Liver (tissue), 9 donors: ENCODE measurements around the gene RBM33. TPM values are rescaled to one million over a fixed set of nuclear protein-coding genes. Genes with fewer than 3 reads are reported as not detected.

Experiments used
- DNase-seq: peaks from one replicate; pipeline ENCODE4 v3.0.0-alpha.2; 2017; ENCODE audit warnings: low spot score
- H3K27ac ChIP-seq, 2 donors: one replicate each; pipeline ENCODE4 v1.7.0; 2013; ENCODE audit warnings: inconsistent platforms in 2 of 2, low read length in 2 of 2, control low read depth in 1 of 2, low read depth in 1 of 2, mild to moderate bottlenecking in 1 of 2
- H3K27me3 ChIP-seq, 4 donors: one replicate each; pipeline versions ENCODE4 v1.6.1 to v1.7.0; 2013; ENCODE audit warnings: low read length in 3 of 4, inconsistent platforms in 1 of 4, mild to moderate bottlenecking in 1 of 4, moderate library complexity in 1 of 4; ENCODE audit not compliant: control insufficient read depth in 4 of 4, insufficient read depth in 4 of 4
- H3K36me3 ChIP-seq, 4 donors: one replicate each; pipeline versions ENCODE4 v1.6.1 to v1.7.0; 2013; ENCODE audit warnings: low read length in 3 of 4, mild to moderate bottlenecking in 3 of 4, low read depth in 1 of 4, moderate library complexity in 1 of 4; ENCODE audit not compliant: control insufficient read depth in 4 of 4, insufficient read depth in 3 of 4
- H3K4me1 ChIP-seq, 4 donors: one replicate each; pipeline versions ENCODE4 v1.6.1 to v1.7.0; 2013; ENCODE audit warnings: low read length in 3 of 4, mild to moderate bottlenecking in 3 of 4, moderate library complexity in 1 of 4; ENCODE audit not compliant: control insufficient read depth in 4 of 4, insufficient read depth in 4 of 4
- H3K4me3 ChIP-seq, 3 donors: one replicate each; pipeline versions ENCODE4 v1.6.1 to v1.7.0; 2013; ENCODE audit warnings: low read length in 3 of 3, control low read depth in 1 of 3, low read depth in 1 of 3, mild to moderate bottlenecking in 1 of 3
- H3K9ac ChIP-seq, 2 donors: one replicate each; pipeline ENCODE4 v1.7.0; 2013; ENCODE audit warnings: low read length in 2 of 2, mild to moderate bottlenecking in 2 of 2, moderate library complexity in 2 of 2, control low read depth in 1 of 2, low read depth in 1 of 2
- H3K9me3 ChIP-seq, 4 donors: one replicate each; pipeline versions ENCODE4 v1.6.1 to v1.7.0; 2013; ENCODE audit warnings: low read length in 3 of 4; ENCODE audit not compliant: control insufficient read depth in 4 of 4
- ATF3 ChIP-seq: IDR thresholded peaks from 2 replicates; pipeline ENCODE4 v1.6.1; 2016; ENCODE audit warnings: antibody characterized with exemption
- CTCF ChIP-seq: fragments of 150-350 bp; IDR thresholded peaks from 2 replicates; pipeline ENCODE4 v1.5.1; 2017; ENCODE audit warnings: improper control_type of control experiment, low read depth, low read length; ENCODE audit not compliant: missing input control
- EGR1 ChIP-seq, 2 donors: IDR thresholded peaks; 2 replicates each; pipeline ENCODE4 v1.6.1; 2016 to 2018; ENCODE audit warnings: antibody characterized with exemption in 2 of 2, low read depth in 2 of 2
- FOXA1 ChIP-seq: IDR thresholded peaks from 2 replicates; pipeline ENCODE4 v1.6.1; 2016; ENCODE audit warnings: antibody characterized with exemption
- FOXA2 ChIP-seq: IDR thresholded peaks from 2 replicates; pipeline ENCODE4 v1.6.1; 2016; ENCODE audit warnings: antibody characterized with exemption
- GABPA ChIP-seq, 2 donors: IDR thresholded peaks in 1 of 2; conservative IDR thresholded peaks in 1 of 2; 2 replicates each; pipeline ENCODE4 v1.6.1; 2016; ENCODE audit warnings: antibody characterized with exemption in 2 of 2, mild to moderate bottlenecking in 1 of 2, moderate library complexity in 1 of 2
- HNF4A ChIP-seq, 2 donors: conservative IDR thresholded peaks; 2 replicates each; pipeline ENCODE4 v1.6.1; 2016; ENCODE audit warnings: antibody characterized with exemption in 2 of 2, mild to moderate bottlenecking in 2 of 2
- HNF4G ChIP-seq: IDR thresholded peaks from 2 replicates; pipeline ENCODE4 v1.6.1; 2016; ENCODE audit warnings: antibody characterized with exemption
- JUND ChIP-seq, 2 donors: IDR thresholded peaks; 2 replicates each; pipeline ENCODE4 v1.6.1; 2016; ENCODE audit warnings: antibody characterized with exemption in 2 of 2
- MAX ChIP-seq: IDR thresholded peaks from 2 replicates; pipeline ENCODE4 v1.6.1; 2016; ENCODE audit warnings: antibody characterized with exemption
- NR2F2 ChIP-seq: IDR thresholded peaks from 2 replicates; pipeline ENCODE4 v1.6.1; 2016; ENCODE audit warnings: antibody characterized with exemption
- RAD21 ChIP-seq, 2 donors: IDR thresholded peaks; 2 replicates each; pipeline ENCODE4 v1.6.1; 2016; ENCODE audit warnings: antibody characterized with exemption in 2 of 2, mild to moderate bottlenecking in 2 of 2
- REST ChIP-seq: IDR thresholded peaks from 2 replicates; pipeline ENCODE4 v1.6.1; 2016; ENCODE audit warnings: antibody characterized with exemption, mild to moderate bottlenecking
- RXRA ChIP-seq, 2 donors: IDR thresholded peaks; 2 replicates each; pipeline ENCODE4 v1.6.1; 2017 to 2018; ENCODE audit warnings: antibody characterized with exemption in 2 of 2, mild to moderate bottlenecking in 1 of 2
- SP1 ChIP-seq: IDR thresholded peaks from 2 replicates; pipeline ENCODE4 v1.6.1; 2018; ENCODE audit warnings: antibody characterized with exemption, mild to moderate bottlenecking
- TAF1 ChIP-seq: conservative IDR thresholded peaks from 2 replicates; pipeline ENCODE4 v1.6.1; 2016; ENCODE audit warnings: antibody characterized with exemption, mild to moderate bottlenecking
- YY1 ChIP-seq: IDR thresholded peaks from 2 replicates; pipeline ENCODE4 v1.6.1; 2016; ENCODE audit warnings: antibody characterized with exemption, mild to moderate bottlenecking
- ZBTB33 ChIP-seq: IDR thresholded peaks from 2 replicates; pipeline ENCODE4 v1.6.1; 2016; ENCODE audit warnings: antibody characterized with exemption
- WGBS: extraction: QIAGEN DNeasy Blood & Tissue Kit; methylation state at CpG from one replicate; pipeline ENCODE4 v1.1.7; 2013; 5-methylcytosine and 5-hydroxymethylcytosine counted together
- polyA plus RNA-seq, 2 donors: library from polyadenylated mRNA; stranded (reverse) in 1 of 2; unstranded in 1 of 2; fragments of 200-250 nt in 1 of 2; fragments of >200 nt in 1 of 2; fragmentation: Nextera tagmentation in 1 of 2; extraction: Ambion mirVana in 1 of 2; gene quantifications; one replicate each; pipeline versions ENCODE4 v1.2.1 to v1.2.3, GENCODE V29; 2013 to 2015
- total RNA-seq, 2 donors: library from RNA; depleted of rRNA; stranded (reverse); fragments of >200 nt; gene quantifications; one replicate each; pipeline ENCODE4 v1.2.3, GENCODE V29; 2014
- donor health status: healthy.
- donor health status: healthy.
- donor health status: healthy.
- donor health status: healthy.
- donor health status: healthy.

RBM33 gene
- total and polyA plus RNA-seq, 4 donors = 7.8 to 48.9 (median 28.2) TPM

DNA sequence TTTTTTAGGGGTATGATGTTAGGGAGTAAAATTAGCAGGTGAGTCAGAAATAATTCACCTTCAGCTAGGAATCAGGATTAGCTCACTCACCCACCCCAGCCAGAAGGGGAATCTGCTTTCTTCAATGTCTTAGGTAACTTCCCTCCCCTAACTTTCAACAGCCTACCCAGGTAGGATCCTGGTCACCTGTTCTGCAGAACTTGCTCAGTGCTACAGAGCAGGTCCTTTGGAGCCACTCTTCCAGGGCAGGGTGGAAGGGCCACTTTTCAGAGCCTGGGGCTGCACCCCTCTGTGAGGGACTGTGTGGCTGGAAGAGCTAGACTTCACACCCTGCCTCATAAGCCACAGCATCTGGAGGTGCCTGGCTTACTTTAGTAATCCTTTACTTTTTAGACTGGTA is 109.7 kb downstream of the RBM33 start:
- Histone ChIP-seq H3K4me1 (peaks cover 0 to 19% (median 9%) of the 10 kb centered on the region in 4 donors), H3K9ac (no peak overlapping the region), H3K4me3 (no peak overlapping the region), H3K27ac (no peak overlapping the region), H3K36me3 (peaks cover 0 to 8% (median 3%) of the 10 kb centered on the region in 4 donors), H3K9me3 (no peaks in the 10 kb centered on the region), H3K27me3 (no peaks in the 10 kb centered on the region)
- no peak for DNase-seq
- TF ChIP-seq TAF1 (no peak), SP1 (no peak), EGR1 (IDR thresholded peaks at IDR 0.05; ENCODE audit: low read depth in 2 of 2) (no peak), NR2F2 (no peak), MAX (no peak), REST (no peak), FOXA2 (no peak)

DNA sequence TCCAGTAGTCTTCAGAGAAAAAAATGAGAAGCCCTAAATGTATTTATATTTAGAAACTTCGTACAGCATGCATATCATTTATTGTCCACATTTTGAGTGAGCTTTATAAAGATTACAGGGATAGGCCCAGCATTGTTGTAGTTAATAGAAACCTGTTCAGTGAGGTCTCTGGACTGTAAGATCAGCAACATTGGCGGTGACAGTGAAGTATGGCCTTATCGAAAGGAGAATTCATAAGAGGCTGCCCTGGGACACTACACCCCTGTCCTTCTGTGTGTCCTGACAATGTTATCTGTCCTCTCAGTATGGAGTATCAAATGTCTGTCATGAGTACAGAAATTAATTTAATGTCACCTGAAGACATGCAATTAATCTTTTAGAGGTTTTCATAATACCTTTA is 110.6 kb downstream of the RBM33 start:
- TF ChIP-seq RAD21 (IDR thresholded peaks at IDR 0.05) (no peak), FOXA1 (no peak), MAX (no peak), SP1 (no peak), JUND (IDR thresholded peaks at IDR 0.05) (no peak), GABPA (IDR thresholded peaks at IDR 0.05 in 1 of 2, conservative IDR thresholded peaks at IDR 0.05 in 1 of 2) (no peak), REST (no peak), TAF1 (no peak), CTCF (no peak), HNF4G (no peak), ZBTB33 (no peak), EGR1 (IDR thresholded peaks at IDR 0.05; ENCODE audit: low read depth in 2 of 2) (no peak), ATF3 (no peak), HNF4A (conservative IDR thresholded peaks at IDR 0.05) (no peak), FOXA2 (no peak), RXRA (IDR thresholded peaks at IDR 0.05) (no peak), NR2F2 (no peak), YY1 (no peak)
- H3K9ac ChIP-seq = no peak overlapping the region
- peaks cover 0 to 19% (median 11%) of the 10 kb centered on the region in 4 donors for H3K4me1 ChIP-seq
- peaks cover 0 to 8% (median 2%) of the 10 kb centered on the region in 4 donors for H3K36me3 ChIP-seq
- H3K27ac ChIP-seq = no peak overlapping the region
- no peak overlapping the region for H3K4me3 ChIP-seq
- H3K9me3 ChIP-seq = no peaks in the 10 kb centered on the region
- 82% methylated on average over 3 of the region's 3 CpGs for WGBS
- no peak for DNase-seq
- no peaks in the 10 kb centered on the region for H3K27me3 ChIP-seq
